NCI-H2227 (cell line): ENCODE results near the gene RTF2.

Source experiments
- DNase-seq: peaks from one replicate; lab custom pipeline; 2025; ENCODE audit not compliant: unreplicated experiment; lab: John Stamatoyannopoulos, UW

RTF2 gene, protein sequence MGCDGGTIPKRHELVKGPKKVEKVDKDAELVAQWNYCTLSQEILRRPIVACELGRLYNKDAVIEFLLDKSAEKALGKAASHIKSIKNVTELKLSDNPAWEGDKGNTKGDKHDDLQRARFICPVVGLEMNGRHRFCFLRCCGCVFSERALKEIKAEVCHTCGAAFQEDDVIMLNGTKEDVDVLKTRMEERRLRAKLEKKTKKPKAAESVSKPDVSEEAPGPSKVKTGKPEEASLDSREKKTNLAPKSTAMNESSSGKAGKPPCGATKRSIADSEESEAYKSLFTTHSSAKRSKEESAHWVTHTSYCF

DNA sequence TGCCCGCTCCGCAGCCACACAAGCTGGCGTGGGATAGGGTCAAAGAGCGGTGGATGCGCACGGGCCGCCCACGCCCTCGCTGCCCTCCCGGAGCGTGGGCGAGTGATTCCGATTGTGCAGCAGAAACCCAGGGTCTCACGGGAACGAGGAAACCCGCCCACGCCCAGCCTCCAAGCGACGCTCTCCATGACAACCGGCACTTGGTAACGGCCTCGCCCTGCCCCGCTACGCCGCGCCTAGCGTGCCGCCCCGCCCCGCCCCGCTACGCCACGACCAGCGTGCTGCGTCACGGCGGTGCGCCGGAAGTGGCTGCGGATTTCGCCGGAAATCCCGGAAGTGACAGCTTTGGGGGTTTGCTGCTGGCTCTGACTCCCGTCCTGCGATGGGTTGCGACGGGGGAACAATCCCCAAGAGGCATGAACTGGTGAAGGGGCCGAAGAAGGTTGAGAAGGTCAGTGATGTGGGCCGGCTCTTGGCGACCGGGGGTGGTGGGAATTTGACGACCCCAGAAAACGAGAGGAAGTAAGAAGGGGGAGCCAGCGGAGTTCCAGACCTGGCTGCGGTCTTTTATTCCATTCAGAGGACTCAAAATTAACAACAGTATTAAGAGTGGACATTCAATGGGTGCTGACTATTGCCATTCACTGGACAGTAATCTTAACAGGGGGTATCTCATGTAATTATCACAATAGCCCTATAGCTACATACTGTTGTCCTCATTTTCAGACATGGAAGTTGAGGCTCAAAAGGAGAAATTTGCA, at the start of gene RTF2:
RTF2 (plus strand) TSS at position 312 of the 761 bp plus-strand sequence; CDS start at position 383, 71 bp downstream.
- DNase-seq: peak; percentile 96

DNA sequence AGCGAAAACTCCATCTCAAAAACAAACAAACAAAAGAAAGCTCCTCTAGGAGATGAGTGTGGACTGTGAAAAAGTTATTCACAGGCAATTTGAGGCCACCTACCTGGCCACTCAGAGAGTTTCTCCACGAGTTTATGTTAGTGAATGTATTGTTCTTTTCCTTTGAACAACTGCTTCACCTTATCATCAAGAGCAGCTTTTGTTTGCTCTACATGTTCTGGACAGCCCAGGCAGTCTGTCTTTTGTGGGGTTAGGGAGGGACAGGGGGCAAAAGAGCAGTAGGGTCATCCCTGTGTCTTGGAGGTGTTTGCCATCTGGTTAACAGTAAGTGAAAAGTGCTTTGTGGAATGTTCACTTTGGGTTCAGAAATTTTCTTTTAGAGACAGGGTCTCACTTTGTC, 48.4 kb upstream of the RTF2 start:
- DNase-seq: no peak

DNA sequence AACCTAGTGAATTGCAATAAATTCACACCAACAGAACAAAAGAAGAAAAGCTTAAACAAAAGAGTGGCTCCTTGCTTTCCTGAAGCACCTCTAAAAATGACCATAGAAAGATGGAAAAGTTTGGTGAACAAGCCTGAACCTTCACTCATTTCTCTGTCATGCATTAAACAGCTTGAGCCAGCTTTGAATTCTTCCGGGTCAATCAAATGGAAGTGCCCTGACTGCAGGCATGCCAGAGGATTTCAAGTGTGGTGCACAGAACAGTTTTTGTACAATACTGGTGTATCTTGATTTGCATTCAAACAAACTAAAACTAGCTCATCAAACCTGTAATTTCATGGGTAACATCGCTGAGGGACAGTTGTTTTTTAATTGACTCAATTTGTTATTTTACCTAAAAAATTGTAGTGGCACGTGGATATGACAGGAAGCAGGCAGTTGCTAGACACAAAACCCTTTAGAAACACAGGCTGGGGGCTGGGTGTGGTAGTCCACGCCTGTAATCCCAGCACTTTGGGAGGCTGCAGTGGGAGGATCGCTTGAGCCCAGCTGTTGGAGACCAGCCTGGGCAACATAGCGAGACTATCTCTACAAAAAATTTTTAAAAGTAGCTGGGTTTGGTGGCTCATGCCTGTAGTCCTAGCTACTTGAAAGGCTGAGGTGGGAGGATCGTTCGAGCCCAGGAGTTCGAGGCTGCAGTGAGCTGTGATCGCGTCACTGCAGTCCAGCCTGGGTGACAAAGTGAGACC, 47.3 kb upstream of the RTF2 start:
- DNase-seq: no peak

DNA sequence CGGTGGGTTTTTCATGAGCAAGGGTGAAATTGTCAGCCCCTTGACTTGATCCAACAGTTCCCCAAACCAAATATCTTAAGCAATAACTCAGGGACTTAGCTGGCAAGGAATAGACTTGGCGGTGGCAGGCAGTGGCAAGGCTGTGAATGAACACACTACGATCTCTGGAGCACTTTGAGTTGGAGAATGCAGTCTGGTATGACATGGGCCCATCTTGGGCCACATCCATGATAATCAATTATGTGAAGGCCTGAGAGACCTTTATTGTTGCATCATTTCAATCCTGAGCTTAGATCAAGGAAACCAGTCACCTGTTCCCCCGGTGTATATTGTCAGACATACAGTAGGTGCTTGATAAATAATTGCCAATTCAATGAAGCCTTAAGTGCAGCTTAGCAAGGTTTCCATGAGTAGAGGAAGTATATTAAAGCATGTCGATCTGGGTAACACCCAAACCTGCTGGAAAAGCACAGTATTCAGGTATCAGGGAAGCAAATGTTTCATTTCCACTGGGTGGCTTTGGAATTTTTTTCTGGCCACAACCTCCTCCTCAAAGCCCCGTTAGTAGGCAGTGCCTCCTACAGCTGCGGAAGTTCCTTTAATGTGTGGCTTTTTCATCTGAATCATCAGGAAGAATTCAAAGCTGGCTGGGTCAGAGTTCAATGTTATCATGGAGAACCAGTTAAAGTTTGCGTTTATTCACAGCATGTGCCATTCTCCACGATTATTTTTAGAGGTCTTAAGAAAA, 46.2 kb upstream of the RTF2 start:
- no peak for DNase-seq

DNA sequence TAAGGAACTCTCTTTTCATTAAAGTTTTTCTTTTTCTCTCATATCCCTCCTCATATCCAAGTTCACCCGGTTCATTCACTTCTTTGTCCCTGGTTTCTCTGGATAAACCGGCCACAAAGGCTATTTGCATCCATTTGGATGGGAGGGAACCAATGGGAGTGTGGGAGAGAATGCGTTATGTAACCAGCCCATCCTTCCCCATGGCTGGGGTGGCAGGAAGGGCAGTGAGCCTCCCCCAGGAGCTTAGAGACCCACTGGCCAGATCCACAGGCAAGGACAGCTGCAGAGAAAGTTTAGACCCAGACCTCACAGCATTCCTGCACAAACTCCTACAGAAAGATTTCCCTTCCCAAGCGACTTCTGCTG, 45.6 kb upstream of the RTF2 start:
- DNase-seq: no peak

DNA sequence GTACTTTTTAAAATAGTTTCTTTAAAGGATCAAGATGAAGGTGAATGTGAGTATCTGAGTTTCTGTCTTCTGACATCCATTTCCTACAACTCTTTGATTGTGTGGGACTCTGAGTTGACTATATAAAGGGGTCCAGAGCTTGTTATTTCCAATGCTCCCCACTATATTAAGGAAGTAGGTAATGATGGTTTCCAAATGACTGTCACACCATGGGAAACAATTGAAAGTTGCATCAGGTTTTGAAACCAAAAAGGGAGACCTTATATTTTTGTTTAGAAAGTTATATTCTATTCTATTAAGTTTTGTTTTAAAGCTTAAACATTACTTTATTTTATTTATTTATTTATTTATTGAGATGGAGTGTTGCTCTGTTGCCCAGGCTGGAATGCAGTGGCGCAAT, 45.2 kb upstream of the RTF2 start:
- DNase-seq: no peak

DNA sequence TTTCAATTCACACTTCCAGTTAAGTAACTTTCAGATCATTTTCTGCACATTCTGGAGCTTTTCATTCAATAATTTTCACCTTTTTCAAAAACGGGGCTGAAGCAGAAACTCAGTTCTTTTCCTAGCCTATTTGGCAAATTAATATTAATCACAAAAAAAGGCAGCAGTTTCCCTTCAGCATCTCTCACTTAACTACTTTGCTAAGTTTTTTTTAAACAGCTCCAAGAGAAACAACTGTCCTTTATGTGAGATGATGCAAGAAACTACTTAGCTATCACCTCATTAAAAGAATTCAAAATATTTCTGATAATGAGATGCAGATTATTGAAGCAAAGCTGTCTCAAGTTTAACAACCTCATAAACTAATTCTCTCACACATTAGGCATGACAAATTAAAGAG, 44.5 kb upstream of the RTF2 start:
- DNase-seq: no peak

DNA sequence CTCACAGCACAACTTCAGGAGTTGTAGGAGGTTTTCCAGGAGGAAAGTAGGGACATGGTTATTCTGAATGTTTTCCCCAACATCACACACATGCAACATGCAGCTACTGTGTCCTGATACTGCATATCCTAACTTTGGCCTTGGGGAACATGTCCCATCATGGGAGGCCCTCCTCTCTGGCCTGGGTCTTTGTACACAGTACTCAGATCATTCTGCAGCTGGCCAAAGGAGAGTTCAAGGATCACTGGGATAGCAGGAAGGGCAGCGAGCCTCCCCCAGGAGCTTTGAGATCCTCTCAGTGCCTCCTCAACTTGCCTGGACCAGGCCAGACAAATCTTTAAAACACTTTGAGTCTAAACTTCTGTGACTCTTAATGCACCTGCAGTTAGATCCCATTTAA, 43.5 kb upstream of the RTF2 start:
- no peak for DNase-seq

DNA sequence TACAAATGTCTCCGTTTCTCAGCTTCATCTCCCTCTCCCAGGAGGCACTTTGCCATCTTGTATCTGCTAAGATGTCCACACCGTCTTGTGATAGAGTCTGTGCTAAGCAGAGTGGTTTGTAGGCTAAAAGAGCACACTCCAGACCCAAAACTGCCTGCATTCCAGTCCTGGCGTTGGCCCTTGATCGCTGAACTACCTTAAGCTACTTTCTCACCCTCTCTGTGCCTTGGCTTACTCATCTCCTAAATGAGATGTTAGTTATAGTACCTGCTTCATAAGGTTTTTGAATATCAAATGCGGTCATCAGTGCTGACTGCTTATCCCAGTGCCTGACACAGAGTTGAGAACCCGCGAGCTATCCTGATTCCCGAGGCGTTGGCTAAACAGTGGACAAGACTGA, 42.4 kb upstream of the RTF2 start:
- no peak for DNase-seq

DNA sequence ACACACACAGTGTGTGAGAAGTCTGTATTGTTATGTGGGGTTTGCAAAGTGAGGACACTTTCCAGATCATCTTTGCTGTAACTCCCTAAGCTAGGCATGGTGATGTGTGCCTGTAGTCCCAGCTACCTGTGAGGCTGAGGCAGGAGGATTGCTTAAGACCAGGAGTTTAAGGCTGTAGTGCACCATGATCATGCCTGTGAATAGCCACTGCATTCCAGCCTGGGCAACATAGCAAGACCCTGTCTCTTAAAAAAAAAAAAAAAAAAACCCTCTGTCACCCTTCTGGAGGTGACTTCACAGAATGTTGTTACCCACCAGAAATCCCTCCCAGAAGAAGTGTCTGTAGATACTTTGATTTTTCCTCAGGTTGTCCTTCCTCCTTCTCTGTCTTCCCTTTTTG, 41.5 kb upstream of the RTF2 start:
- DNase-seq: no peak

DNA sequence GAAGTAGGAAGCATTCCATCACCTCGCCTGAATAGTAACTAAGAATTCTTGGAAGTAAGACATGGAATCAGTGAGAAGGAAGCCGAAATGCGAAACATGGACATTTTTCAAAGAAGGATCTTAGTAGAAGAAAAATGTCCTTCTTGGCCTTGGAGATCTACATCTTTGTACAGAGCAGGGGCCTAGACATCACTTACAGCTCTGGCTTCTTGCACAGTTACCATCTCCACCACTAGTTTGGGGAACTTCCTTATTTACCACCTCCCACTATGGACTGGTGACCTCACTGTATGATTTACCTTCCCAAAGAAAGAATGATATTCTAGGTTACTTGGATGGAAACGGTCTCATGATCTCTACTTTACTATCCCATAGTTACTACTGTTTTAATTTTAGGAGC, 40.6 kb upstream of the RTF2 start:
- no peak for DNase-seq

DNA sequence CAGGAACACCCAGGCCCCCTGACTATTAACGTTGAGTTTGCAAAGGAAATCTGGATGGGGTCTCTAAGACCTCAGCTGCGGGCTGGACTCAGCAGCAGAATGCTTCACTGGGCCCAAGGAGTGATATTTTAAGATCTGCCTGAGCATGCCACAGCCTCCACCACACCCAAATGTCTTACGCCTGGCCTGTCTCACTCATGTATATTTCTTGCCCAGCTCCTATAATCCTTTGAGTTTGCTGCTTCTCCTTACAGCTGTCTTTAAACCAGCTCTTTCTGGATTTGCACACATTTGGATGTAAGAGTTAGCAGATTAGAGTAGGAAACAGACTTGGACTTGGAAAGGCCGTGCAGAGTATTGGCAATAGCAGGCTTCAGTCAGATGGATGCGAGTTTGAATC, 40.0 kb upstream of the RTF2 start:
- no peak for DNase-seq

DNA sequence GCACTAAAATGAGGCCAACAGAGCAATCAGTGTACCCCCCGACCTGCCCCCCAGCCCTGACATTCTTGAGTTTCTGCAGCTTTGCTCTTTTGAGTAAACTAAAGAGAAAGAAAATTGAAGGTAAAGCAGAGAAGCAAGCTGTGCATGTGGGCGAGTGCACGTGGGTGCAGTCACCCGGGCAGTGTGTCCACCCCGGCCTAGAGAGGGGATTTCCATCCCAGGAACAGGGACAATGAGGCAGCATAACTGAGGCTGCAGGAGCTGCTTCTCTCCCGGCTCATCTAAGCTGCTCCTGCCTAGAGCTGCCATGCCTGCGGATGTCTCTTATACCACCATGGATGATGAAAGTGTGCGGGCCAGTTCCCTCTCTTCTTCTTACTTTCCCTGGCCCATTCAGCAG, 39.5 kb upstream of the RTF2 start:
- no peak for DNase-seq

DNA sequence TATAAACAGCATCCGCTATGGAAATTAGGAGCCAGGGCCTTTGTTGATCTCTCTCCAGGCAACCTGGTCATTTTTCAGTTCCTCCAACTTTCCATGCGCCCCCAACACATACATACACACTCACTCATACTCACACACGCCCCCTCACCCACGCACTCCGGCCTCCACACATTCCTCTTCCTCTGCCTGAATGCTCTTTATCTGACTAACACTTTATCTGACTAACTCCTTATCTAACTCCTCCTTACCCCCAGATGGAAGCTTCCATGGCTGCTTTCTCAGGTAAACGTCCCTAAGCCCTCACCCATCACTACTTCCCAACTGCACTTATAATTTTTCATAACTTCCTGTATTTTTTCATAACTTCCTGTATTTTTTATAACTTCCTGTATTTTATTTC, 38.9 kb upstream of the RTF2 start:
- no peak for DNase-seq

DNA sequence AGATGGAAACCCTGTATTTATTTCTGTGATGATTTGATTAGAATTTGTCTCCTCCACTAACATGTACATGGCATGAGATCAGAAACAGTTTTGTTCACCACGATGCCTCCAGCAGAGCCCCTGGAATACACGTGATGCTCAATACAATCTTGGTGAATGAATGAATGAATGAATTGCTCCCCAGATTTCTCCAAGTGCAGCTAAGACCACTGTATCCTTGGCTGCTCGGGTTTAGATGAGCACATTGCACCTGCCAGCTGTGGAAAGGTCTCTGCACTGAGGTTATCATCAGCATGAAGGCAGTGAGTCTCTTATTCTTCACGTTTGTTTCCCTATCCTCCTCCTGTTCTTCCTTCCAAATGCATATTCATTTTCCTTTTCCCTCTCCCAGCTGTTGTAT, 38.5 kb upstream of the RTF2 start:
- no peak for DNase-seq

DNA sequence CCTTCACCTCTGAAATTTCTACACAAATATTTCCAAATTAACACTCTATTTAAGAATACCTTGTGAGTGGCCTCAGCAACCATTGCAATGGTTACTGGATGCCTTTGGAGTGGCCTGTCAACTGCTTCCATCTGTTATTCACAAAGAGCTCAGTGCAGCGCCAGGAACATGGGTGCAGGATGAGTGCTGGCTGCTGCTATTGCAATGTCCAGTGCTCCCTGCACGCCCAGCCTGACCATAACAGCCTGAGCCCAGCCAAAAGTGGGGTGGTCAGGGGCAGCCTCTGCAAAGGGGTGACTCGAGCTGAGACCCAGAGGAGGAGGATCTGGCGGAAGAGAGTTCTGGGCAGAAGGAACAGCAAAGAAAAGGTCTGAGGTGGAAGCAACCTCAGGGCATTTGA, 38.0 kb upstream of the RTF2 start:
- no peak for DNase-seq

DNA sequence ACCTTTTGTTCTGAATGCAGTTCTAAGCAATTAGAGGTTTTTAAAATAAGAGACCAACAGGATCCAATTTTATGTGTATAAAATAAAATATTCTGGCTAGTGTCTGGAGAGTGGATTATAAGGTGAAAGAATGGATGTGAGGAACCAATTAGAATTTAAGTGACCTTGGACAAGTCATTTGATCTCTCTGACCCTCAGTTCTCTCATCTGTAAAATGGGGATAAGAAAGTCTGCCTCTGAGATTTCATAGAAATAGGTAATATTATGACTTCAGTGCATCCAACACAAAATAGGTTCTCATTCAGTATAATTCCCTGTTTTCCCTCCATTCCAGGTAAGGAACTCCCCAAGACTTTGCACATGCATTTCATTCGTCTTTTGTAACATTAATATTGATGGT, 37.5 kb upstream of the RTF2 start:
- DNase-seq: no peak

DNA sequence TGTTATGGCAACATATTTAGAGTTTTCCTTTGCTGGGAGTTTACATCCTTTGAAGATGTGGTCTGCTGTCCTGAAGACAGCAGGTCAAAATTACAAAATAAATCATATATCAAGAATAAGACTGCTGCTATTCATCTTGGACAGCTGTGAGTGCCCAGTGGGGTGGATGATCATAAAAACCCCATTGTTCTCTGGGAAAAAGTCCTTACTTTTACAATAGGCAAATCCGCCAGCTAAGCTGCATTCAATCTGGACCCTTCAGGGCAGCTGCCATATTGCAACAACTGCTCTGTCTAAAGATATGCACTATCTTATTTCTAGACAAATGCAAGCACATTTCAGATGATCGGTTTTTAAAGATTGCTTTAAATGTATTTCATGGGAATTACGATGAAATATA, 37.0 kb upstream of the RTF2 start:
- DNase-seq: peak; percentile 9

DNA sequence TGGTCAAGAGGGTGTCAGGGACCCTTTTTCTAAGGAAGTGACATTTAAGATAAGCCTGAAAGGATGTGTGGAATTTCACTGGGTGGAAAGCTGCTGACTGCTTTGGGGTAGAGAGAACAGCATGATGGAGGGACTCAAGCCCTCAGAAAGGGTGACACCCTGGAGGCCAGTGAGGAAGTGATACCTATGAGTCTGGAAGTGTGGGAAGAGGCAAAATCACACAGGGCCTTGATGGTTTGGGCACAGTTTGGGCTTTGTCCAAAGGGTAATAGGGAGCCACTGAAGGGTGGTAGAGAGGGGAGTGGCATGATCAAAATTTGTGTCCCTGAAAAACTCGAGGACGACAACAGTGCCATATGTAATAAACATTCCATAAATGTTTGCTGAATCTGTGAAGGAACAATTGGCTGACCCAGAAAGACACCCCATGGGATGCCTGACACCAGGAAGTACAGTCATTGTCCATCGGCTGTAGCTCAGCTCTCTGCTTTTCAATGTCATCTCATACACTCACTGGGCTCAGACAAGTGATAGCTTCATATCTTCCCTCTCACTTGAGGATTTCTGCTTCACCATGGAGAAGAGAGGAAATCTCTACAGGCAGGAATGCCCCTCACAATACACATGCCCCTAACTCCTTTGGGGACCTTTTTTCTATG, 35.1 kb upstream of the RTF2 start:
- no peak for DNase-seq

DNA sequence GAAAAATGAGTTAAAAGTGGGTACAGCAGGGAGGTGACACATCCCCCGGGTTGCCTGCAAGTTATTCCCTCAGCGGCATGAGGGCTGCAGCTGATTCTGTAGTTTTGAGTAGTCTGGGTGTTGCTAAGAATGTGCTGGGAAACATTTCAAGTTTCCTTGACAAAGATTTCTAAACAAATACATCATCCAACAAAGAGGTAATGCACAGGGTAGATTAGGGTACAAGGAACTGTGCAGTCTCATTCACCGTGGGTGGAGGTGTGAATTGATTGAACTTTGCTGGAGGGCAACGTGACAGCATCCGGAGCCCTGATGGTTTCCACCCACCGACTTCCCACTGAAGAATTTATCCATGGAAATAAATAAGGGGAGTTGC, 34.6 kb upstream of the RTF2 start:
- no peak for DNase-seq
